K562 (cell line): ENCODE measurements around the gene FGFRL1. TPM values are rescaled to one million over a fixed set of nuclear protein-coding genes. Genes with fewer than 3 reads are reported as not detected.

Experiments used
- ATAC-seq: fragments of 200-7000 bp; cut with Tn5 transposase; 3 replicates; pipeline ENCODE4 v1.9.1; 2020; ENCODE audit warnings: moderate library complexity
- BruUV-seq: library from RNA; stranded (reverse); fragments of 400-500 nt; replicated peaks from 2 replicates; lab custom pipeline; 2021; lab: Mats Ljungman, UMichigan
- CTCF ChIA-PET: fragments of 300-600 bp; formaldehyde crosslinking; extraction: SDS; loops from one replicate; lab custom pipeline; 2021; ENCODE audit warnings: low intra/inter-chr PET ratio; lab: Yijun Ruan, JAX
- POLR2A ChIA-PET: fragments of 300-600, 350-650 bp; sonication (Branson Sonifier 250); formaldehyde crosslinking; extraction: SDS; loops from one replicate; lab custom pipeline; 2021; ENCODE audit warnings: antibody characterized with exemption, inconsistent platforms; lab: Yijun Ruan, JAX
- DNase-seq, 4 experiments: peaks; one replicate each; pipeline versions ENCODE4 v3.0.0 to v3.0.0-alpha.2; 2011 to 2018; ENCODE audit warnings: low spot score in 3 of 4, mixed read lengths in 3 of 4; ENCODE audit errors: extremely low read depth in 1 of 4
- FAIRE-seq: peaks from 2 replicates; lab custom pipeline; 2011; peaks lifted over from hg19 to GRCh38; lab: Jason Lieb, UNC
- H2AFZ ChIP-seq: 2 replicates; pipeline ENCODE4 v1.6.0; 2011; ENCODE audit warnings: low read depth, low read length, control low read depth, inconsistent platforms
- H3K27ac ChIP-seq: fragments of 200-600 bp; 3 replicates; pipeline ENCODE4 v1.8.0; 2011; ENCODE audit warnings: low read depth, mild to moderate bottlenecking, control low read depth, inconsistent platforms, low read length, moderate library complexity, mixed read lengths; ENCODE audit errors: extremely low read depth
- H3K27me3 ChIP-seq, 2 experiments: fragments of 300-600 bp in 1 of 2; 2 replicates in 1 of 2; 3 replicates in 1 of 2; pipeline versions ENCODE4 v1.6.0 to v1.8.0; 2011; ENCODE audit warnings: inconsistent platforms in 2 of 2, low read length in 2 of 2, mild to moderate bottlenecking in 1 of 2, mixed read lengths in 1 of 2, moderate library complexity in 1 of 2; ENCODE audit not compliant: control insufficient read depth in 2 of 2, insufficient read depth in 2 of 2
- H3K36me3 ChIP-seq: fragments of 300-600 bp; 3 replicates; pipeline ENCODE4 v1.8.0; 2011; ENCODE audit warnings: mild to moderate bottlenecking, low read length, inconsistent platforms; ENCODE audit not compliant: control insufficient read depth, insufficient read depth
- H3K4me1 ChIP-seq, 2 experiments: fragments of 200-600 bp in 1 of 2; replicated peaks in 1 of 2; 2 replicates in 1 of 2; 3 replicates in 1 of 2; pipeline versions ENCODE4 v1.5.1 to v1.8.0; 2011; ENCODE audit warnings: inconsistent platforms in 2 of 2, low read length in 2 of 2, mild to moderate bottlenecking in 1 of 2, mixed read lengths in 1 of 2, moderate library complexity in 1 of 2; ENCODE audit not compliant: control insufficient read depth in 2 of 2, insufficient read depth in 2 of 2
- H3K4me2 ChIP-seq: 2 replicates; pipeline ENCODE4 v1.6.1; 2011; ENCODE audit warnings: low read length, control low read depth, inconsistent platforms, mixed read lengths; ENCODE audit not compliant: insufficient read depth
- H3K4me3 ChIP-seq: fragments of 200-600 bp; sonication (generic), shearing (Covaris generic); 2 replicates; pipeline ENCODE4 v1.5.1; 2016; ENCODE audit warnings: control low read depth, inconsistent platforms
- H3K79me2 ChIP-seq: fragments of 200-600 bp; 3 replicates; pipeline ENCODE4 v1.8.0; 2011; ENCODE audit warnings: low read length, inconsistent platforms; ENCODE audit not compliant: control insufficient read depth, insufficient read depth
- H3K9ac ChIP-seq, 2 experiments: 2 replicates each; pipeline versions ENCODE4 v1.6.0 to v1.6.1; 2011; ENCODE audit warnings: low read depth in 2 of 2, low read length in 2 of 2, control low read depth in 1 of 2, inconsistent platforms in 1 of 2, mild to moderate bottlenecking in 1 of 2, mixed read lengths in 1 of 2; ENCODE audit not compliant: insufficient read depth in 1 of 2
- H3K9me1 ChIP-seq: one replicate; pipeline ENCODE4 v1.6.0; 2011; ENCODE audit warnings: inconsistent platforms, mild to moderate bottlenecking, low read length, moderate library complexity; ENCODE audit not compliant: control insufficient read depth, insufficient read depth
- H3K9me3 ChIP-seq: replicated peaks from 2 replicates; pipeline ENCODE4 v1.5.1; 2011; ENCODE audit warnings: low read depth, low read length, inconsistent platforms; ENCODE audit not compliant: control insufficient read depth, insufficient read depth
- H4K20me1 ChIP-seq: replicated peaks from 2 replicates; pipeline ENCODE4 v1.6.1; 2011; ENCODE audit warnings: low read length, inconsistent platforms, mixed read lengths; ENCODE audit not compliant: control insufficient read depth, insufficient read depth
- E2F8 ChIP-seq: fragments of 450-650 bp; IDR thresholded peaks from 2 replicates; pipeline ENCODE4 v1.7.1; 2018; ENCODE audit warnings: mild to moderate bottlenecking, low read depth; ENCODE audit not compliant: partially characterized antibody
- ID3 ChIP-seq, 2 experiments: fragments of 250-450 bp in 1 of 2; fragments of 450-650 bp in 1 of 2; sonication (Bioruptor Pico) in 1 of 2; IDR thresholded peaks; 2 replicates each; pipeline versions ENCODE4 v1.6.1 to v1.8.0; 2016 to 2021; ENCODE audit warnings: mild to moderate bottlenecking in 2 of 2, moderate library complexity in 2 of 2, missing compliant biosample characterization in 1 of 2, missing genetic modification characterization in 1 of 2
- NFE2L1 ChIP-seq: fragments of 450-650 bp; IDR thresholded peaks from 2 replicates; pipeline ENCODE4 v1.6.1; 2016; ENCODE audit warnings: missing genetic modification characterization, low read depth, mild to moderate bottlenecking, missing compliant biosample characterization, moderate library complexity, borderline replicate concordance
- SRSF3 ChIP-seq: fragments of 200-400 bp; formaldehyde crosslinking; IDR thresholded peaks from 2 replicates; pipeline ENCODE4 v1.6.1; 2016; ENCODE audit warnings: mild to moderate bottlenecking, low read length, moderate library complexity; ENCODE audit not compliant: insufficient read depth
- TCF7L2 ChIP-seq: fragments of 150-350 bp; IDR thresholded peaks from 2 replicates; pipeline ENCODE4 v1.6.1; 2016; ENCODE audit warnings: low read depth, mild to moderate bottlenecking, low read length, moderate library complexity
- WGBS: fragments of 100-300 bp; shearing (Covaris generic); methylation state at CpG from one replicate; pipeline ENCODE4 v1.1.6; 2016; ENCODE audit warnings: low coverage, mixed read lengths; ENCODE audit not compliant: insufficient coverage; ENCODE audit errors: missing lambda C conversion rate; 5-methylcytosine and 5-hydroxymethylcytosine counted together
- in situ Hi-C: fragments of 300-500 bp; cut with MboI; formaldehyde crosslinking; loops from 4 replicates; pipeline ENCODE4 v1.15.0; 2018; ENCODE audit warnings: inconsistent platforms, mixed read lengths
- intact Hi-C: fragments of 100-400 bp; cut with micrococcal nuclease; formaldehyde crosslinking; loops from 2 replicates; pipeline ENCODE4 v1.14.2; 2022
- polyA plus RNA-seq, 8 experiments: library from polyadenylated mRNA; depleted of rRNA in 4 of 8; stranded (reverse) in 5 of 8; unstranded in 3 of 8; fragments of >200 nt; fragmentation: Nextera tagmentation in 2 of 8; fragmentation: Illumina TruSeq in 1 of 8; extraction: Ambion mirVana in 2 of 8; extraction: Trizol in 1 of 8; gene quantifications; 2 replicates each; pipeline versions ENCODE4 v1.2.1 to v1.2.3, GENCODE V29; 2011 to 2014; ENCODE audit warnings: inconsistent platforms in 1 of 8, missing spikeins in 1 of 8
- total RNA-seq, 7 experiments: library from RNA; depleted of rRNA in 6 of 7; stranded (reverse); fragments of >200 nt in 6 of 7; fragmentation: Illumina TruSeq in 2 of 7; extraction: Trizol in 2 of 7; gene quantifications; 2 replicates each; pipeline versions ENCODE4 v1.2.1 to v1.2.3, GENCODE V29; 2011 to 2021; ENCODE audit warnings: low replicate concordance in 1 of 7

Gene FGFRL1
- total and polyA plus RNA-seq, 9 of the 15 experiments (the other 6 are each of a cell fraction or from before 2014, with no cell fraction given) = 0.34 to 49.9 (median 14.6) TPM

GRCh38 chr4:965766-966134, 45.7 kb upstream of the FGFRL1 start (continued):
- TF ChIP-seq SRSF3 = no peak
- no peak for TF ChIP-seq NFE2L1 (tag)
- TF ChIP-seq E2F8 = no peak

GRCh38 chr4:966266-967112, 44.9 kb upstream of the FGFRL1 start:
- Histone ChIP-seq H3K27me3 (no peaks in the 10 kb centered on the region), H3K9ac (no peak overlapping the region), H3K27ac (no peak overlapping the region), H3K4me2 (no peak overlapping the region), H4K20me1 (no peaks in the 10 kb centered on the region), H3K4me1 (peaks cover 0 to 57% of the 10 kb centered on the region in 2 experiments; a peak in 3 of 5 replicates), H3K79me2 (no peaks in the 10 kb centered on the region), H2AFZ (no peak overlapping the region), H3K9me3 (no peaks in the 10 kb centered on the region), H3K4me3 (no peak overlapping the region), H3K36me3 (peaks cover 26% of the 10 kb centered on the region; the same call in 1 of the 3 replicates), H3K9me1 (no peaks in the 10 kb centered on the region)
- DNase-seq = no peak
- intact Hi-C loops (no loop called here), in situ Hi-C loops (no loop called here)
- BruUV-seq = no TSS peak
- FAIRE-seq = no peak
- ChIA-PET POLR2A (no interaction called here), CTCF (no interaction called here)
- 89% methylated on average over 29 of the region's 48 CpGs for WGBS
- no peak for ATAC-seq
- no peak for TF ChIP-seq ID3 (CRISPR knock-in tag; IDR thresholded peaks at IDR 0.05)
- TF ChIP-seq ID3 (tag; IDR thresholded peaks at IDR 0.05) = no peak
- no peak for TF ChIP-seq TCF7L2
